SU-DHL-6 (cell line): Measurements from ENCODE around the gene UGT2B15.

Experiments
- CTCF ChIP-seq: fragments of 200-600 bp; sonication (generic); IDR thresholded peaks from one replicate; pipeline ENCODE4 v1.5.1; 2017; ENCODE audit warnings: antibody characterized with exemption, mild to moderate bottlenecking, low read length, moderate library complexity; ENCODE audit not compliant: insufficient read depth, poor library complexity, severe bottlenecking
- EZH2phosphoT487 ChIP-seq: fragments of 200-600 bp; sonication (generic), shearing (Covaris generic); conservative IDR thresholded peaks from 2 replicates; pipeline ENCODE4 v1.6.1; 2018; ENCODE audit warnings: mild to moderate bottlenecking, antibody characterized with exemption, low read length, moderate library complexity, mixed read lengths

GRCh38 chr4:68615699-68616422 is 54.6 kb downstream of the UGT2B15 start:
- no peak for TF ChIP-seq CTCF
- no peak for TF ChIP-seq EZH2phosphoT487
